ENCODE measurements around the gene CA9. TPM values are rescaled to one million over a fixed set of nuclear protein-coding genes. Genes with fewer than 3 reads are reported as not detected.

CA9 gene
- total and polyA plus RNA-seq, 8 donors, result 1.2 to 670 (median 200) TPM

DNA sequence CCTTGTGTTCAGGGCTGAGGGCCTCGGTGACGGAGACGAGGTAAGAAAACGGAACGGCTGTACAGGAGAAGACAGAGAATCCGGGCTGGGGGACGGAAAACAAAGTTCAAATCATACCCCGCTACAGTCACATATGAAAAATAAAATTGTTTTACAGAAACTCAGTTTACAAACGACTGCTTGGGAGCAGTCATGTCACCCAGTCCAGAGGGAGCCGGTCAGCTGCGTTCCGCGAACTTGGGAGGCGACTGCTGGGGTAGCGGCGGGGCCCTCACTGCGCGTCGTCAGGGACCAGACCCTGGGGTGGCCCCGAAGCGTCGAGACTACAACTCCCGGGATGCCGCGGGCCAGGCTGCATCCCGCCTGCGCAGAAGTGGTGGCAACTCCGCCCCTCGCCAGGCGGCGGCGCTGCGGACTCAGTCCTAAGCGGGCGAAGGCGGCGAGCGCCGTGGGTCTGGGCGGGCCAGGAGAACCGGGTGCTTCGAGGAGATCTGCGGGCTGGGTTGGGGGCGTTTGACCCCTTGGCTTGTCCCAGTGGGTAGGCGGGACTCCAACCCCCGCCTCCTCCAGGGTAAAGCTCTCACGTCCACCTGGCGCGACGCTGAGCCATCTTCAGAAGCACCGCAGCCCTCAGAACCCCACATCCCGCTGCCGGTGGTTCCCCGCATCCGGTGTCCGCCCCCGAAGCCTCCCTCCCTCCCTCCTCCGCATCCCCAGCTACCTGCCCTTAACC is 27.0 kb upstream of the CA9 start:
- peak; percentile 96 to 98 for DNase-seq

DNA sequence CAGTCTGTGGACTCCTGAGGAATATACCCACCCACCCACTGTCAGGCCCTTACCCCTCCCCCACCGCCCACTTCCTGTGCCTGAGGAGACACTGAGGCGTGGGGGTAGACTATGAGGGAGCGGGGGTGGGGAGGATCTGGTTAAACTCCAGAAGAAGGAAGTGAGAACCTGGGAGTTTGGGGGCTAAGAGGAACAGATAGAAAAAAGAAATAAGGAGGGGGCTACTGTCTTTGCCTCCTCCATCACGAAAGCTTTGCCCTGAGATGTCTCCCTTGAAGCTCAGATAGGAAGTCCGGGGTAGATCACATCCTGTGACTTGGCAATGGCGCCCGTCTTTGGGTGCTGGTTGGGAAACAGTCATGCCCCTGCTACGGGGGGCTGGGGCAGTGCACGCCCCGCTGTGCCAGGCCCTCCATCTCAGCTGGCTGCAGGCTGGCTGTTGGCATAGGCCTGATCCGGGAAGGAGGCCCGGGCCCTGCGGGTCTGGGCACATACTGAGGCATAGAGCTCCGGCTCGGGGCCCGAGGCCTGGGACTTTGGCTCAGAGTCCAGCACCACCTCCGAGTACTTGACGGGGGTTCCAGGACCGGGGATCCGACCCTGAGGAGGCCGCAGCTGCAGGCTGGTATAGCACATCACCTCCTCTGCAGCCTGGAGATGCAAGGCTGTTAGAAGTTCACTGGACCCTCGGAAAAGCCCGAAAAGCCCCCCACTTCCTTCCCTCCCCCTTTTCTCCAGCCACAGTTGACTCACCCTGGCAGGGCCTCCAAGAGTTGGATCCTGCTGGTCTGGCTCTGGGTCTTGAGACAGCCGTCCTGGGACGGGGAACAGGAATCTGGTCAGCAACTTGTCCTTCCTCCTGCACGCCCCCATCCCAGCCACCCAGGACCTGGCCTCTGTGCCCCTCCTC is 24.0 kb upstream of the CA9 start:
- TF ChIP-seq POLR2A (IDR thresholded peaks at IDR 0.05), result no peak
- no peak for TF ChIP-seq EP300 (IDR thresholded peaks at IDR 0.05)
- no peak for TF ChIP-seq CTCF (IDR thresholded peaks at IDR 0.05)
- no peak for TF ChIP-seq POLR2AphosphoS5 (IDR thresholded peaks at IDR 0.05)
- WGBS, 5 donors, result 65 to 77% (median 73%) methylated on average over 15 to 26 of the region's 26 CpGs
- Histone ChIP-seq H3K27ac (peak overlapping the region; percentile 30 to 63 (median 45)), H3K4me3 (peak overlapping the region; percentile 20 to 39 (median 27)), H3K4me1 (peaks cover 18 to 64% (median 26%) of the 10 kb centered on the region in 4 donors), H3K27me3 (no peaks in the 10 kb centered on the region), H3K9me3 (no peaks in the 10 kb centered on the region), H3K36me3 (no peaks in the 10 kb centered on the region)
- DNase-seq, result peak in 1 of 2 donors; percentile 41
- intact Hi-C loops (cut with DNase I; ENCODE audit: low total_unique reads), result no loop called here

More for the DNA sequence above, 27.0 kb upstream of the CA9 start:
- WGBS, 5 donors, result 0 to 2% (median 1%) methylated on average over 28 to 58 of the region's 58 CpGs
- Histone ChIP-seq H3K36me3 (no peaks in the 10 kb centered on the region), H3K9me3 (no peaks in the 10 kb centered on the region), H3K27me3 (no peaks in the 10 kb centered on the region), H3K4me3 (peak overlapping the region; percentile 48 to 55 (median 54)), H3K27ac (peak overlapping the region; percentile 80 to 90 (median 88)), H3K4me1 (peaks cover 9 to 55% (median 20%) of the 10 kb centered on the region in 4 donors)
- TF ChIP-seq POLR2AphosphoS5 (IDR thresholded peaks at IDR 0.05) (peak; percentile 84 to 96 (median 95)), POLR2A (IDR thresholded peaks at IDR 0.05) (peak in 1 of 4 donors; percentile 17), EP300 (IDR thresholded peaks at IDR 0.05) (peak; percentile 18), CTCF (IDR thresholded peaks at IDR 0.05) (peak in 6 of 7 experiments; percentile 42 to 97 (median 96))
- intact Hi-C loops (cut with DNase I; ENCODE audit: low total_unique reads), result no loop called here

GRCh38 chr9:35650341-35651158 is 23.2 kb upstream of the CA9 start, which contains the start of gene SIT1:
Gene SIT1 (minus strand): TSS chr9:35650931. CDS start chr9:35650853, 78 bp downstream.
- H3K4me1 ChIP-seq, result peaks cover 17 to 59% (median 24%) of the 10 kb centered on the region in 4 donors
- no peaks in the 10 kb centered on the region for H3K27me3 ChIP-seq
- TF ChIP-seq CTCF (IDR thresholded peaks at IDR 0.05) (no peak), POLR2A (IDR thresholded peaks at IDR 0.05) (no peak), EP300 (IDR thresholded peaks at IDR 0.05) (no peak), POLR2AphosphoS5 (IDR thresholded peaks at IDR 0.05) (no peak)
- intact Hi-C loops (cut with DNase I; ENCODE audit: low total_unique reads), result no loop called here
- H3K36me3 ChIP-seq, result no peaks in the 10 kb centered on the region
- H3K9me3 ChIP-seq, result no peaks in the 10 kb centered on the region
- peak within 1 kb of the TSS; percentile 36 to 63 (median 56) for H3K27ac ChIP-seq
- peak within 1 kb of the TSS; percentile 20 to 39 (median 27) for H3K4me3 ChIP-seq
- WGBS, 5 donors, result 63 to 78% (median 73%) methylated on average over 15 to 22 of the region's 22 CpGs
- peak in 1 of 2 donors; percentile 28 for DNase-seq
